Activated T-cell treated with anti-CD3 and anti-CD28 coated beads for 4 hours (primary cell): Measurements from ENCODE around the gene ZMAT5.

Experiments
- DNase-seq: peaks from one replicate; pipeline ENCODE4 v3.0.0-alpha.2; 2020

The ZMAT5 gene, protein sequence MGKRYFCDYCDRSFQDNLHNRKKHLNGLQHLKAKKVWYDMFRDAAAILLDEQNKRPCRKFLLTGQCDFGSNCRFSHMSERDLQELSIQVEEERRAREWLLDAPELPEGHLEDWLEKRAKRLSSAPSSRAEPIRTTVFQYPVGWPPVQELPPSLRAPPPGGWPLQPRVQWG

GRCh38 chr22:29766632-29767170, at the start of gene ZMAT5:
TSS of gene ZMAT5 (minus strand) at chr22:29767007. CDS start at chr22:29748544, 18,463 bp downstream.
- peak; percentile 79 for DNase-seq

GRCh38 chr22:29816539-29816938, 49.7 kb upstream of the ZMAT5 start:
- no peak for DNase-seq

GRCh38 chr22:29816128-29816527, 49.3 kb upstream of the ZMAT5 start:
- no peak for DNase-seq

GRCh38 chr22:29815580-29815979, 48.8 kb upstream of the ZMAT5 start:
- no peak for DNase-seq

DNA sequence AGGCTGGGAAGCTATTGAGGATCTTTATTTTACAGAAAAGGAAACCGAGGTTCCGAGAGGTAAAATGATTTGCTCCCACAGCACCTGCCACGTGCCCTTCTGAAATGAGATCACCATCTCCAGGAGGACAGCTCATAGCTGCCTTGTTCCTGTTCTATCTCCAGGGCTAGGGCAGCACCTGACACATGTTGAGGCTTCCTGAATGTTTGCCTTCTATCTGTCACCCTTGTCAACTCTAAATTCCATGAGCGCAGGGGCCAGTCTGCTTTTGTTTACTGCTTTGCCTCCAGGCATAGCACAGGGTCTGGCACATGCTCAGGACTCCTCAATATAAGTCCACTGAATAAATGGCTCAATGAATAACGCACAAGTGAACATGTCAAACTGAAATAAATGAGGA, 47.2 kb upstream of the ZMAT5 start:
- DNase-seq = no peak

DNA sequence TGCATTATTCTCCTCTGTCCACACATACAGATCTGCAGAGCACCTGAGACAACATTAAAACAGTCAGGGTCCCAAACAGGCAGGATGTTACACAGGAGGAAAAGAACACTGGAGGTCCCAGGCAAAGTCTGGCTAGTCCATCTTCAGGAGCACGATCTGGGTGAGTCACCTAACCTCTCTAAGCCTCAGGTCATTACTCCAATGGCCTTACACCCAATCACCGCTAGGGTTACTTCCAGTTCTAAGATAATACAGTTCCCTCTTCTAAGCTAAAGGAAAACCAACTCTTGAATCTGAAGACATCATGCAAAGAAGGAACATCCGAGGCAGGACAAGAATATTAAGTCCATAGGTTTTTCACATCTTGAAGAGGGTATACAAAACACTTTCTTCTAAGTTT, 46.8 kb upstream of the ZMAT5 start:
- no peak for DNase-seq

DNA sequence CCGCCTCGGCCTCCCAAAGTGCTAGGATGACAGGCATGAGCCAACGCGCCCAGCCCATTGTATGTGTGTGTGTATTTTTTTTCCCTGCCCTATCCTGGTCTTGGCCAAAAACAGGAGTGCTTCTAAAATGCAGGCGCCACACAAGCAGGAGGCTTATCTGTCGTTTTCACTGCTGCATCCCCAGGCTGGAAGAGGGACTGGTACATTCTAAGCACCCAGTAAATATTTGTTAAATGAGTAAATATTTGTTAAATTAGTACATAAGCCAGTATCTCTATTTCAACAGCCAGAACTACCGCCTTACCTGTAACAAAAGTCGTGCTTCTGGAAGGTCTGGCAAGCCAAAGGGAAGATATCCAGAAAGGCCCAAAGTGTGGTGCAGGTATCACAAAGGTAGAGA, 46.3 kb upstream of the ZMAT5 start:
- DNase-seq = no peak

GRCh38 chr22:29811377-29811776, 44.6 kb upstream of the ZMAT5 start:
- DNase-seq = no peak

- no peak for DNase-seq
Observed at GRCh38 chr22:29810216-29810615, 43.4 kb upstream of the ZMAT5 start.

- DNase-seq = no peak
Observed at GRCh38 chr22:29806196-29806595, 39.4 kb upstream of the ZMAT5 start.

DNA sequence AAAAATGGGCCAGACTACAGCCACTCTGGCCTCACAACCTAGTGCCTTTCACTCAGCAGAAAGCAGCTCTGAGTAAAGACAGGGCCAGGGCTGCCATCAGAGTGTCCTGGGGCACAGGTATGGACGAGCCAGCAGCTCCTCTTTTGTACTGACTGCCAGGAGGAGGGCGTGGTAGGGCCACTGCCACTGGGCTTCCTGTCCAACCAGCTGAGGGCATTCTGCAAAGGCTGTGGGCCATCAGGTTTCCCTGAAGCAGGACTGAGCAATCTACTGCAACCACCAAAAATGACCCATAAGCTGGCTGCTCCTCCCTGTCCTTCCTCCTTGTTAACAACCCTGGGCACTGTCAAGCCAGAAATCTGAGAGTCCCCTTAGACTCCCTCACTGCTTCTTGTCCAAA, 38.2 kb upstream of the ZMAT5 start:
- DNase-seq = no peak

DNA sequence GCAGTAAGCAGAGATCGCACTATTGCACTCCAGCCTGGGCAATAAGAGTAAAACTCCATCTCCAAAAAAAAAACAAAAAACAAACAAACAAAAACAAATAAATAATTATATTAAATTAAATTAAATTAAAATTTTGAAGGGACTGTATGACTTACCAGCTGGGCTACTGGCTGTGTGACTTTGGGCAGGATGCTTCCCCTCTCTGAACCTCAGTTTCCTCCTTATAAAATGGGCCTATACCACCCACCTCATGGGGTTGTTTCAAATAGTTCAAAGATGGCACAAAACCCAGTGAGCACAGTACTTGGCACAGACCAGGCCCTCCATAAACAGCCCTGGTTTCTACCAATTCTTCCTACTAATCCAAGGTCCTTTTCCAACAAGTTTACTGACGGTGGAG, 36.4 kb upstream of the ZMAT5 start:
- no peak for DNase-seq

GRCh38 chr22:29801796-29802195, 35.0 kb upstream of the ZMAT5 start:
- no peak for DNase-seq

GRCh38 chr22:29801153-29801552, 34.3 kb upstream of the ZMAT5 start:
- no peak for DNase-seq

DNA sequence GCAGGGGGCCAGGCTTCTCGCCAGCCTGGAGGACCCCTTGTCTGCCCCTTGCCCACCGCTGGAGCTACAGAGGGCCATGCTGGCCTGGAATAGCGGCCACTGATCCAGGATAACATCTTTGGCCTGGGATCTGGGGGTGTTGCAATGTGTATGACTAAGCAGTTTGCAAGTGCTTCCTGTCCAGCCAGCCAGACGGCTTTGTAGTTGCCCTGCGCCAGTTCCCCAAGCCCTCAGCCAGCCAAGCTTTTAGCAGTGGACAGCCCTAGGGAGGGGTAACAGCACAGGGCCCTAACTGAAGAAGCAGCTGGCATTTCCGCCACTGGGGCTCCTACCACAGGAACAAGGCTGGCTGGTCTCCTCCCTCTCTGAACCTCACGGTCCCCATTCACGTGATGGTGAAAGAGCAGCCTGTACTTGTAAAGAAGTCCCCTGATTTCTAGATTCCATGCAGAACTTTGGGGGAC, 32.4 kb upstream of the ZMAT5 start:
- no peak for DNase-seq

GRCh38 chr22:29798801-29799200, 32.0 kb upstream of the ZMAT5 start:
- DNase-seq = no peak

DNA sequence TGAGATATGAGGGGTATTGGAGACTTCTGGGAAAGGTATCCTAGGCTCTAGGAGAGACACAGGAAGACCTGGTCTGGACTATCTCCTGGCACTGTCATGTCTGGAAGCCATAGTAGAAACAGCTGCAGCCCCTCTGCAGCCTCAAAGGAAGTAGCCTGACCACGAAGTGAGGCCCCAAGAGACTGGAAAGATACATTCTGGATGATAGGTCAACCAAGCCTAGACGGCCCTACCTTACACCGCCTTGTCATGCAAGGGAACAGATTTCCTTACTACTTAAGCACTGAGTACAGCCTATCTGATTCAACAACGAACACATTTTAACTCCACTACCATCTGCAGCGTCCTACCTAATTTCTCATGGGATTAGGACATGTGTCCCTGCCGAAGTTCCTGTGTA, 31.5 kb upstream of the ZMAT5 start:
- DNase-seq = no peak

DNA sequence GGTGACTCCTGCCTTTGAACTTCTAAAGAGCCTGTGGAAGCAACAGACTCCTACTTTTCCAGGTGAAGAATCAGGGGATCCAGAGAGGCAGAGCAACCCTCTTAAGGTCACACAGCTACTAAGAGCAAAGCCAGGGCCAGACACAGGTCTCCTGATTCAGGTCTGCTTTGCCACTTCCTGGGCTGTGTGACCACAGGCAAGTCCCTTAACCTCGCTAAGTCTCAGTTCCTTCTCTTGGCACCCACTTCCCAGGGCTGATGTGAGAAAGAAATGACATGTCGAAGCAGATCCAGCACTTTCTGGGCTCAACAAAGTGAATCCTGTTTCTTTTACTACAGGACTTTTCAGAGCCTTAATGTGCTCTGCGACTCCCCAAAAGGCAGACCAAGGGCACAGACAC, 30.5 kb upstream of the ZMAT5 start:
- DNase-seq = no peak

GRCh38 chr22:29795663-29796062, 28.9 kb upstream of the ZMAT5 start:
- no peak for DNase-seq

DNA sequence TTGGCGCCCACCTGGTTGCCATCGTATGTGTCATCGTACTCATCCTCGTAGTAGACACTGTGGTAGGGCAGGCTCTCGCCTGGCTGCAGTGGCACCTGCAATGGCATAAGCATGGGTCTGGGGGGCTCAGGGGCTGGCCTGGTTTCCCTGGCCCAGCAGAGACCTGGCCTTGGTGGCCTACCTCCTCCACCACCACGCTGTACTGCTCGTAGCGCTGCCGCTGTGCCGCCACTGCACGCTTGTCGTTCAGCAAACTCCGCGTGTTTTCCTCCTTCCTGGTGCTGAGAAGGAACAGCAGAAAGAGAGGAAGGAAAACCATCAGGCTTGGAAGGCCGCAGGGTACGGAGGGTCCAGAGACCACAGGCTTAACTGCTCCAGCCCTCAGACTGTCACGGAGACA, 26.6 kb upstream of the ZMAT5 start:
- no peak for DNase-seq

GRCh38 chr22:29790061-29790460, 23.3 kb upstream of the ZMAT5 start:
- DNase-seq = no peak

DNA sequence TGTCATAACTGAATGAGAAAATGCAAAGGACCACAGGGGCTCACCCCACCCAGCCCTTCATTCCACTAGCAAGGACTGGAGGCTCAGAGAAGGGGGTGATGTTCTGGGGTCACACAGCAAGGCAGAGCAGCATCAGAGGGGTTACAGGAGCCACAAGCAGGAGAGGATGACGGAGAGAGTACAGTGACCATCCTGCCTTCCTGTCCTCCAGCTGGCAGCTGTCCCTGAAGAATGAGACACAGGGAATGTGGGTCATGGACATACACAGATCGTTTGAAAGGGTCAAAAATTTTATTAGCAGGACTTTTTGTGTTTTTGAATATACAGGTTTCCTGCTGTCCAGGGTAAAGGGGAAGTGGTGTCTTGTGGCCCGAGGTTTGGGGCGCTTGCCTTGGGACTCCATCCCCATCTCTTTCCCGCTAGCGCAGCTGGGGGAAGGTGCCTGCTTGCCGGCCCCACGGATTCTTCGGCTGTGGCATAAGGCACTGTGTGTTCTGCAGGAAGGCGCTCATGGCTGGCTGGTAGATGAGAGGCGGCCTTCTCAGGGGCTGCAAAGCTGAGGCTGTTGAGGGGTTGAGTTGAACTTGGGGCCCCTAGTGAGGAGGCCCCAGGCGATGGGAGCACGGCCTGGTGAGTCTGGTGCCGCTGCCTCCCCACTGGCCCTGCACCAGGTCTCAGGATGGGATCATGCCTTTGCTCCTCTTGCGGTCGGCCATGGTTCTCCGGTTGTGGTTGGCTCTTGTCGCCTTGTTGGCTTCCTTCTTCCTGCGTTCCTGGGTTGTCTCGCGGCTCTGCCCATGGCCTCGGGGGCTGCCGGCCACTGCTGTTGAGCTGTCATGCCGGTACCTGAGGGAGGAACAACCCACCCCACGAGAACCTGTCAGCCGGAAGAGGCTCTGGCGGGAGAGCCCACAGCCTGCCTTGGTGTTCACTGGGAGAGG, 21.8 kb upstream of the ZMAT5 start:
- DNase-seq = no peak

DNA sequence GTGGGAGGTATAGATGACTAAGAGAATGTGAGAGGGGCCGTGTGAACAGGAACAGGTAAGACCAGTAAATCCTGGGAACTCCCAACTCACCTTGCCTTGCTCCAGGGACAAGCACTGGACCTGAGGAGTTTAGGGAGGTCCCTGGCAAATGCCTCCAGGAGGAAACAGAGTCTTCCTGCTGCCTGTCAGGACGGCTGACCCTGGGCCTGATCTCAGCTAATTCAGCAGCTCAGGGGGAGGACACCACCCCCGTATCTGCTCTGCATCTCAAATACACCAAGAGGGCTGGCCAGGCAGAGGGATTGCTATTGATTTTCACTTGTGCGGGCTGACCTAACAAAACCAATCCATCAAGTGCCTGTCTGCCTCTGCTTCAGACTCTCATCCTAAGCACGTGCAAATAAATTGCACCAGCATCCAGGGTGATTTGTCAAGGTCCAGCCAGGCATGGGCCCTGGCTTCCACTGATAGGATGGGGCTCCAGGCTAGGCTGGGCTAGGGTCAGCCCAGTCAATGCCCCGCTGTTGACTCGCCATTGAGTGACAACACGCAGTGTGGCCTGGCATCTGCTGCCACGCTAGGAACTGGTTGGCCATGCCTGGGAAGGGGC, 20.7 kb upstream of the ZMAT5 start:
- DNase-seq = no peak

DNA sequence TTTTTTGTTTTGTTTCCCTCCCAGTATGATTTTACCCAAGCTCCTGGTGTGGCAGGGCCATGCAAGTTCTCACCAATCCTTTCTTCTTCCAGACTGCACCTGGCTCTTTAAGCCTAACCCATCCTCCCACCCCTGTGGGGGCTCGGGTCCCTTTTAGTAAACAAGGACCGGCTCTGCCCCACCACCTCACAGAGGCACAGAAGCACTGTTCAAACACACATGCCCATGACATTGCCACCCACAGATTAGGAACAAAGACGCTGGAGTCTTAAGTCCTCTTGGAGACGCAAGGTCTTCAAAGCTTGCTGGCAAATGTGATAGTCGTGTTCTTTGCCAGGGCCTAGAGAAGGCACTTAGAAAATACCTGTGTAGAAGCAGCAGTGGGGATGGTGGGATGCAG, 19.2 kb upstream of the ZMAT5 start:
- DNase-seq = no peak
